Peyer's patch (tissue), 4 donors: ENCODE measurements around the gene ITGAV.

Source experiments
- CTCF ChIP-seq, 6 experiments: fragments of 450-650 bp in 4 of 6; fragments of 200-600 bp in 2 of 6; sonication (generic) in 1 of 6; IDR thresholded peaks; one replicate each; pipeline ENCODE4 v1.5.1; 2017 to 2019; ENCODE audit warnings: antibody characterized with exemption in 6 of 6, mild to moderate bottlenecking in 3 of 6, moderate library complexity in 1 of 6
- POLR2A ChIP-seq, 2 donors: fragments of 450-650 bp; IDR thresholded peaks; one replicate each; pipeline ENCODE4 v1.5.1; 2017; ENCODE audit warnings: antibody characterized with exemption in 2 of 2, mild to moderate bottlenecking in 2 of 2, moderate library complexity in 2 of 2

GRCh38 chr2:186593523-186593922 is 3.7 kb downstream of the ITGAV start:
- TF ChIP-seq CTCF (IDR thresholded peaks at IDR 0.05) (no peak), POLR2A (IDR thresholded peaks at IDR 0.05) (no peak)
